GM19239 (cell line): ENCODE measurements around the gene PHKA1.
"Not testable (repeated sequence)": the region's sequence is repeated elsewhere in the genome, so short reads cannot be mapped to it uniquely, and the experiment has no call there.

ENCODE experiments used
- DNase-seq: peaks from one replicate; pipeline ENCODE4 v3.0.0; 2011; ENCODE audit warnings: low spot score; ENCODE audit not compliant: insufficient read length
- FAIRE-seq: peaks from 2 replicates; lab custom pipeline; 2011; peaks lifted over from hg19 to GRCh38; lab: Jason Lieb, UNC

PHKA1 gene

DNA sequence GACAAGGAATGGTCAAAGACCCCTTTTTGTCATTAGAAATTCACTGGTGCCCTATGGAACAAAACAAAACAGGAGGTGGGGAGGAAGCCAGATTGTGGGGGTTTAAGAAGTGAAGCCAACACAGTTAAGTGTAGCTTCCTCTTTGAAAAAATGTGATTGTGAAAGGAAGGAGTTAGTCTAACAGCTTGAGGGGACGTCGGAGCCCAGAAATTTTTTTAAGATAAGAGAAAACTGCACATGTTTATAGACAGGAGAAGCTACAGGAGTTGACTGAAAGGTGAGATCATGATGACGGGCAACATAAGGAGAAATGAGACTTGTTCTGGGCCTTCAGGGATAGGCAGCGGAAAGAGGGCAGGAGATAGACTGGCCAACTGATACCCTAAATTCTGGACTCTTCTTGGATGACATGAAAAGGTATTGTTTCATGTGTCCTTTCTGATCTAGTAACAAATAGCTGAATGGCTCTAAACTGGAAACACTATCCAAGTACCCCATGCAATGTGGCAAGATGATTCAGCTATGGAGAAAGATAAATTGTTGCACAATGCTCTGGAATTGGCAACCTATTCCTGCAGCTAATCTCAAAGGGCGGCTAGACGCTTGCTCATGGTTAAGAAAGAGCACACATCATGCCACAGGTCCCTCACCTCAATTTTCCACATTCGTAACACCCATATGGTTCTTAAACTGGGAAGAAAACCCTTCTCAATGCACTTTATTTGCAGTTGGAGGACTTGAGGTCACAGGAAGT, 137.8 kb downstream of the PHKA1 start:
- FAIRE-seq: no peak
- DNase-seq: no peak

DNA sequence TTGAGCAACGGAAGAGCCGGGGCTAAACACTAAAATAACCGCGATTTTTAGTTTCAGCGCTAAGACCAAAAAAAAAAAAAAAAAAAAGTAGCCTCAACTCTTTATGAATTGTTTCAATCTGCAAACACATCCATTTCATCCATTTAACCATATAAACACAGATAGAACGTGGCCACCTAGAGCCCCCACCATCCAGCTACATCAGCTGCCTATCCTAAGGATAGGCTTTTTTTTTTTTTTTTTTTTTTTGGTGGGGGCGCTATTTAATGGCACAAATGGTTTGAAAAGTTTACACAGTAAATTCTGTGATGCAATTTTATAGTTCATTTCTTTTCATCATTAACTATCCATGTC, 141.0 kb downstream of the PHKA1 start:
- FAIRE-seq: no peak
- no peak for DNase-seq

DNA sequence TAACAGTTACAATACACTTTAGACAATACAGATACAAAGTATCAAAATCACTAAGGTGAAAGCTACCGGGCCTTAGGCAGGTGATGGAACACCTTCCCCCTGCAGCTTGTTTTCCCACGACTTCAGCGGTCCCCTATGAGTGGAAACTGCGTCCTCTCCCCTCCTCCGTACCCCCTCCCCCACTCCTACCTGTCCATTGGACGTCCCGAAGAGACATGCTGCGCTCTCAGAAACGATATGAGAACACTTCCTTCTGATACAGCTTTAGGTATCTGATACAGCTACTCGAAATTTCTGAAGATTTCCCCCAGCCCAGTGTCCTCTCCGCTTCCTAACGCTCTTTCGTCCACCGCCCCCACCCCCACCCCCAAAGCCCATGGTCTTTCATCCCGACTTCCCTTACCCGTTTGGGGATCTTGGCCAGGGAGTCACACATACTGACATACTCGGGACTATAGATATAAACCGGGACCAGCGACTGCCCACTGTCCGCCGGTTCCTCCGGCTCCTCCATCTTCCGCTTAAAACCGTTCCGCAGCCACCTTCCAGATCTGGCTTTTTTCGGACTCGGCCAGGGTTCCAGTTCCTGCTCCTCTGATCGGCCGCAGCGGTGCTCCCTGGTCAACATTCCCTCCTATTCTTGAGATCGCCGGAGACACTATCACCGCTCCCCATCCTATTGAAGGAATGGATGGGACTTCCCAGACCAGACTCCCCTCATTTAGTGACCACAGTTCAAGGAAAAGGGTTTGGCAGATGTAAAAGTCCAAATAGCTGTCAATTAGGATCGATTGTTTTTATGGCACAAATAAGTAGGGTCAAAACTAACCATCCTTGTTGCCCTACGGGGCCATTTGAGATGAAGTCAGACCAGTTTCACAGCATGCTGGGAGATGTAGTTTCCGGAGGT, 141.6 kb downstream of the PHKA1 start, which contains the start of gene HDAC8:
Gene HDAC8, minus strand, starts transcription at position 596 of the 910 bp plus-strand sequence. Its CDS starts 82 bp downstream, at position 514.
- peak; percentile 31 for DNase-seq
- FAIRE-seq: peak; percentile 96

DNA sequence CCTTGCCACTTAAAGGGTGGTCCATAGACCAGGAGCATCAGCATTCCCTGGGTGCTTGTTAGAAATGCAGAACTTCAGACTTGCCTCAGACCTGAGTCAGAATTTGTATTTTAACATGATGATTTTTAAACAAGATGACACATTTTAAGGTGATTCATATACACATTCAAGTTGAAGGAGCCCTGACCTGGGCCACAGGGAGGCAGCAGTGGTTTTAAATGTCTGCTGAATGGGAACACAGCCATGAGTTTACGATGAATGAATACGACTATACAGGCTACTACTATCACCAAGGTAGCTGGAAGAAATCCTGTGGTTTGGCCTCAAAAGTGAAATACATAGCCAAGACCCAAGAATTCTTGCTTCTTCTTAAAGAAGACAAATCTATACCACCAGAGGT, 144.3 kb downstream of the PHKA1 start:
- FAIRE-seq: no peak
- DNase-seq: no peak

DNA sequence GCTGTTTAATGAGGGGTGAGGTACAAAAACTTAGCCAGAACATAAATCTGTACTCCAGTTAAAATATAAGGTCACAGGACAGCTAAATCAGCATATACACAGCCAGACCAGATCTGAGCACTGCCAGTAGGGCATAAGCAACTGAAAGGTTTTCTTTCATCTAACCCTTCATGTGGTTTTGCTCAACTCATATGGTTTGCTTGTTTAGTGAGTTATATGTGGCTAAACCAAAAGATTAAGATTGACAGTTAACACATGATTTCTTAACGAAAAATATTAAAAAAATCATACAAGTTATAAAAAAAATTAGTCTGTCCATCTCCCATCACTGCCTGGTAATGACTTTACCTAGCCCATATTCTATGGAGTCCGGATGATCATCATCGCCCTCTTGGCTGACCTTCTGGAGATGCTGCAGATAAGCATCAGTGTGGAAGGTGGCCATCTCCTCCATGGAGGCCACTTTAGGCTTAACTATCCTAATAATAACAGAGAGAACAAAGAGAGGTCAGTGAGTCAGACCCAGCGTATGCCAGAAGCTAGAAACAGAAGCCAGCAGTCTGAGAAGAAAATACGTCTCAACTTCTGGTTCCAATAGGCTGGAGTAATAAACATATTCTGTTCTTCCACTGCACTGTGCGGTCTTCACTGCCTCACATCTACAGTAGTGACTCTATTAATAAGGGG, 145.6 kb downstream of the PHKA1 start:
- FAIRE-seq (no peak), DNase-seq (no peak)

DNA sequence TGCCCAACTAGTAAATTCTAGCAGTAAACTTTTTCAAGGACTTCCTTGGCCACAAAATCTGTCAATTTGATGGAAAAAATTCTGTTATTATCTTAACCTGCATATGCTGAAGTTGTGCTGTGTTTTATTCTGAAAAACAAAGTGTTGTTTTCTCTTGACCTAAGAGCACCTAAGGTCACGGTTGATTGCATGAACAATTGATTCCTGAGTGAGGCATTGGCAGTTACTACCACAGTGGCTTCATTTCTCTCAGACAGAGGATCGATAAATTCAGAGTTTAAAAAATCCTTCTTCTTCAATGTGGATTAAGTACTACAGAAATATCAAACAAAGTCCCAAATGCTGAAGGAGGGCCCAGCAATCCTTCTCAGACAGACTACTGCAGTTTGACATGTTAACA, 147.7 kb downstream of the PHKA1 start:
- no peak for FAIRE-seq
- no peak for DNase-seq

DNA sequence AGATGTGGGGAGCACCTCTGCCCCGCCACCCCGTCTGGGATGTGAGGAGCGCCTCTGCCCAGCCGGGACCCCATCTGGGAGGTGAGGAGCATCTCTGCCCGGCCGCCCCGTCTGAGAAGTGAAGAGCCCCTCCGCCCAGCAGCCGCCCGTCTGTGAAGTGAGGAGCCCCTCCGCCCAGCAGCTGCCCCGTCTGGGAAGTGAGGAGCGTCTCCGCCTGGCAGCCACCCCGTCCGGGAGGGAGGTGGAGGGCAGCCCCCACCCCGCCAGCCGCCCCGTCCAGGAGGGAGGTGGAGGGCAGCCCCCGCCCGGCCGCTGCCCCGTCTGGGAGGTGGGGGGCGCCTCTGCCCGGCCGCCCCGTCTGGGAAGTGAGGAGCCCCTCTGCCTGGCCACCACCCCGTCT, 154.5 kb downstream of the PHKA1 start:
- not testable (repeated sequence) for FAIRE-seq, DNase-seq

DNA sequence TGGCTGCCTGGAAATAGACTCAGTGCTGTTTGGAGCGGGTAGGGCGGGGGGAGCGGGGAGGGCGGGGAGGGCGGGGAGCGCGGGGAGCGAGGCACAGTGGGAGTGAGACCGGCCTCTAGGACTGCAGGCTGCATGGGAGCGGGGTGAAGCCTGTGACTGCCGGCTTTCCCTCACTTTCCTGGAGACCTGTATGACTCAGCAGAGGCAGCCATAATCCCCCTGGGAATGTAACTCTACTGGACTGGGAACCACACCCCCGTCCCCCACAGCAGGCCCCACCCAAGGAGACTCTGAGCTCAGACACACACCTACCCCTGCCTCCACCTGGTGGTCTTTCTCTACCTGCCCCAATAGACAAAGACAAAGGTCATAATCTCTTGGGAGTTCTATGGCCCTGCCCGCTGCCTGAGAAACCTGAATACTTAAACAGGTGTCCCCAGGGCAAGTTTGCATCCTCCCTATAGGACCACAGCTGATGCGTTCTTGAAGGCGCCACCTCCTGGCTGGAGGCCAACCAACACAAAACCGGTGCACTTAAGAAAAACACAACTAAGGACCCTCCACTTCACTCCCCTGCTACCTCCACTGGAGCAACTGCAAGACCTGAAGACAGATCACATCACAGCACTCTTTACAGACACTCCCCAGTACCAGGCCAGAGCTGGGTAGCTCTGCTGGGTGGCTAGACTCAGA, 159.5 kb downstream of the PHKA1 start:
- peak; percentile 35 for FAIRE-seq
- no peak for DNase-seq

DNA sequence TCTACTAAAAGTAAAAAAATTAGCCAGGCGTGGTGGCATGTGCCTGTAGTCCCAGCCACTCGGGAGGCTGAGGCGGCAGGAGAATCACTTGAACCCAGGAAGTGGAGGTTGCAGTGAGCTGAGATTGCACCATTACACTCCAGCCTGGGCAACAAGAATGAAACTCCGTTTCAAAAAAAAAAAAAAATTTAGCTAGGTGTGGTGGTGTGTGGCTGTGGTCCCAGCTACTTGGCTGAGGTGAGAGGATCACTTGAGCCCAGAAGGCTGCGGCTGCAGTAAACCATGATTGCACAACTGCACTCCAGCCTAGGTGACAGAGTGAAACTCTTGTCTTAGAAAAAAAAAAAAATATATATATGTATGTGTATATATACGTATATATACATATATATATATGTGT, 161.7 kb downstream of the PHKA1 start:
- DNase-seq, FAIRE-seq: not testable (repeated sequence)

DNA sequence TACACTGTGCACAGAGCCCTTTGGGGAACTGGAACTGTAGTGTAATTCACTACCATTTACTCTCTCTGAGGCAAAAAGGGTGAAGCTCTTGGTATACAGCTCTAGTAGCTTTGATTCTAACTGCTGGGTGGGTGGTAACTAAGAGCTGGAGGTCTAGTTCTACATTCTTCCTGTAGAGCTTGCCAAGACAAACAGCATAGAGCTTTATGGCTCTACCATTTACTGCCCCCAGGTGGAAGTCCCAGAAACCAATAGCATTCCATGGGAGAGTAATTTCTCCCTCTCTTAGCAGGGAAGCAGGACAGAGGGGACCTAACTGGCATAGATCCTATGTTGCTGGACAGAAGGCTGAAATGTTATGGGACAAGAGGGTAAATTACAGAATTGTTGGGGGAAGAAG, 168.1 kb downstream of the PHKA1 start:
- no peak for FAIRE-seq
- DNase-seq: no peak

DNA sequence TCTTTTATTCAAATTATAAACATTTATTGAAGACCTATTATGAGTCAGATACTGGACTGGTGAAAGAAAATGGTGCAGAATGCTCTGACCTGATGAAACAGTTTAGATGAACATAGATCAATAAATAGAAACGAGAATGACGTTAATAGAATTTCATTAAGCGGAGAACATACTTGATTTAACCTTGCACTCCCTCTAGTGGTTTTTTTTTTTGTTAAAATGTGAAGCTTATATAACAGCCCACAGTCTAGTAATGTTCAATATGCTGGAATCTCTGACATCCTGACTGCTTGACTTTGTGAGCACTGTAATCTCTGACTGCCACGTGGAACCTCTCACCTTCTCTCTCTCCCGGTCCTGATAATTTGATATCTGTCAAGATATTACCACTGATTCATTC, 173.8 kb downstream of the PHKA1 start:
- DNase-seq (no peak), FAIRE-seq (peak; percentile 54)

DNA sequence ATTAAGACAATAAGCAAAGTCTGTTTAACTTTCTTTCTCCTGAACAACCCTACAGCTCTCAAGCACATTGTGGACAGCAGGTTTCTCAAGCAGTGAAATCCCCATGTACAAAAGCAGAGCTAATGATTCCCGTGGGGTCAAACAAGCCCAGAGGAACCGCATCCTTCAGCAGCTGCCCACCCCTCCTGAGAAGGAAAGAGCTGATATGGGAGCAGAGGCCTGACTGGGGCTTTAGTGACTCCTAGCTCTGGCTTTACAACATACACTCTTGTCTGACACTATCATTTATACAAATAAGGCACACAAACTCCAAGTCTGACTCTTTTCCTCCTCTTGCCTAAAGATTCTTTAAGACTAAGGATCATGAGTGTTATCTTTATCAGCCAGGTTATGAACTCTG, 174.3 kb downstream of the PHKA1 start:
- FAIRE-seq: peak; percentile 84
- DNase-seq: no peak

DNA sequence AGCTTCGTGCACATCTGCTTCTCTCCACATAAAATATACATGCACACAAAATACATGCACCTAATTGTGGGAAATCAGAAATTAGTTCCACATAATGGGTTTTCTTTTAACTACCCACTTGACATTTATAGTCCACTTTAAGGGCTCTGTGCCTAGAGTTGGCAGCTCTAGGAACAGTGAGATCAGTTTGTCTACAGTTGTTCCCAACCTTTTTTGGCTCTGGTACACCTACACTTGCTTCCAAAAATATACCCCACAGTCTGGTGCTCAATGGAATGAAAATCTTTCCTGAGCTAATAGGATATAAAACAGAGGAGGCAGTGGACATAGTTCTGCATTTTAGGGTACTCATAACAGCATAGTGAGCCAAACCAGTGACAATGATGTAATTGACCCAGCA, 177.6 kb downstream of the PHKA1 start:
- FAIRE-seq: no peak
- DNase-seq: no peak

DNA sequence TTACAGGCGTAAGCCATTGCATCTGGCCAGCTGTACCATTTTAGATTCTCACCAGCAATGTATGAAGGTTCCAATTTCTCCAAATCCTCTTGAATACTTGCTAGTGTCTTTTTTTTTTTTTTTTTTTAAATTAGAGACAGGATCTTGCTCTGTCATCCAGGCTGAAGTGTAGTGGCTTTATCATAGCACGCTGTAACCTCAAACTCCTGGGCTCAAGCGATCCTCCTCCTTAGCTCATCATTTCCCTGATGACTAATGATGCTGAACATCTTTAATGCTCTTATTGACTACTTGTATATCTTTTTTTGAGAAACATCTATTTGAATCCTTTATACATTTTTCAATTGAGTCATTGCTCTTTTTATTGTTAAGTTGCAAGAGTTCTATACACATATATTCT, 181.7 kb downstream of the PHKA1 start:
- FAIRE-seq: no peak
- DNase-seq: no peak
